ENCODE measurements around the gene TEKT2. TPM values are rescaled to one million over a fixed set of nuclear protein-coding genes. Genes with fewer than 3 reads are reported as not detected.

The TEKT2 gene
- polyA plus RNA-seq, 2 of the 4 experiments (the other 2 are of a cell fraction) = 0.08 TPM; not detected in 1

GRCh38 chr1:36135330-36135667, 51.4 kb downstream of the TEKT2 start:
- peaks cover 6% of the 10 kb centered on the region for H3K4me1 ChIP-seq
- DNase-seq (ENCODE audit: low read depth in 1 of 2, low spot score in 1 of 2) (no peak), FAIRE-seq (no peak), ATAC-seq (no peak)
- CTCF ChIA-PET = interaction anchor here (0.6 to 5.3 kb wide), 23 partner anchors 9 to 176 kb away, joined by 3 to 147 read pairs (median 4); partner anchors contain the start of gene TRAPPC3
- no peak overlapping the region for H3K4me2 ChIP-seq
- H3K27ac ChIP-seq = no peak overlapping the region
- 71% methylated on average over 6 of the region's 6 CpGs for WGBS (ENCODE audit: missing lambda C conversion rate)
- no peaks in the 10 kb centered on the region for H3K9me3 ChIP-seq
- H3K4me3 ChIP-seq = no peak overlapping the region
- POLR2A ChIA-PET = no interaction called here
- TF ChIP-seq FOSB (CRISPR knock-in tag; IDR thresholded peaks at IDR 0.05) (no peak), HOXB5 (CRISPR knock-in tag; IDR thresholded peaks at IDR 0.05) (no peak), EP300 (IDR thresholded peaks at IDR 0.05) (no peak), JUNB (IDR thresholded peaks at IDR 0.05) (no peak), RNF2 (IDR thresholded peaks at IDR 0.05; ENCODE audit: borderline replicate concordance, low read depth) (no peak), RFX5 (IDR thresholded peaks at IDR 0.05) (no peak), CEBPB (IDR thresholded peaks at IDR 0.05) (no peak), PHF8 (IDR thresholded peaks at IDR 0.05; ENCODE audit: borderline replicate concordance, low read depth) (no peak), FOXS1 (CRISPR knock-in tag; IDR thresholded peaks at IDR 0.05) (no peak), PBX3 (IDR thresholded peaks at IDR 0.05) (no peak), POLR2A (IDR thresholded peaks at IDR 0.05; ENCODE audit: low read length) (no peak), RCOR1 (IDR thresholded peaks at IDR 0.05; ENCODE audit: low read depth, low read length) (no peak), GATA3 (IDR thresholded peaks at IDR 0.05; ENCODE audit: borderline replicate concordance) (no peak), ESRRA (IDR thresholded peaks at IDR 0.05; ENCODE audit: borderline replicate concordance, low read length) (no peak)

- ChIA-PET POLR2A (no interaction called here), CTCF (interaction anchor here (1.0 to 5.3 kb wide), 8 partner anchors 9 to 156 kb away, joined by 3 to 147 read pairs (median 10); no protein-coding TSS in a partner anchor)
- no peak overlapping the region for H3K27ac ChIP-seq
- H3K4me2 ChIP-seq = no peak overlapping the region
- FAIRE-seq = no peak
- DNase-seq (ENCODE audit: low read depth in 1 of 2, low spot score in 1 of 2) = no peak
- ATAC-seq = no peak
- H3K4me3 ChIP-seq = no peak overlapping the region
- TF ChIP-seq RARB (CRISPR knock-in tag; IDR thresholded peaks at IDR 0.05) (no peak), CHD4 (IDR thresholded peaks at IDR 0.05; ENCODE audit: borderline replicate concordance) (no peak), ZSCAN20 (CRISPR knock-in tag; IDR thresholded peaks at IDR 0.05) (no peak), SREBF2 (IDR thresholded peaks at IDR 0.05) (no peak), KDM5A (IDR thresholded peaks at IDR 0.05) (no peak), EHF (CRISPR knock-in tag; IDR thresholded peaks at IDR 0.05) (no peak), PHF8 (IDR thresholded peaks at IDR 0.05; ENCODE audit: borderline replicate concordance, low read depth) (no peak), CHD2 (IDR thresholded peaks at IDR 0.05; ENCODE audit: low read length, partially characterized antibody) (no peak), FOSL2 (IDR thresholded peaks at IDR 0.05) (no peak), FOSL2 (CRISPR knock-in tag; IDR thresholded peaks at IDR 0.05) (no peak), KDM1A (IDR thresholded peaks at IDR 0.05; ENCODE audit: low read depth) (no peak), NFE2L2 (conservative IDR thresholded peaks at IDR 0.05; ENCODE audit: low read length) (no peak), TFCP2L1 (CRISPR knock-in tag; IDR thresholded peaks at IDR 0.05) (no peak), HEYL (CRISPR knock-in tag; IDR thresholded peaks at IDR 0.05) (no peak)
- H3K9me3 ChIP-seq = no peaks in the 10 kb centered on the region
- peaks cover 6% of the 10 kb centered on the region for H3K4me1 ChIP-seq
These were observed 51.9 kb downstream of the TEKT2 start for GRCh38 chr1:36135796-36136195.

- no peak overlapping the region for H3K4me2 ChIP-seq
- no peak overlapping the region for H3K27ac ChIP-seq
- ATAC-seq (no peak), DNase-seq (ENCODE audit: low read depth in 1 of 2, low spot score in 1 of 2) (no peak), FAIRE-seq (no peak)
- POLR2A ChIA-PET = no interaction called here
- H3K4me3 ChIP-seq = no peak overlapping the region
- no peaks in the 10 kb centered on the region for H3K9me3 ChIP-seq
- peaks cover 6% of the 10 kb centered on the region for H3K4me1 ChIP-seq
- WGBS (ENCODE audit: missing lambda C conversion rate) = 75% methylated on average over 1 of the region's 1 CpG
- CTCF ChIA-PET = interaction anchor here (0.5 to 3.7 kb wide), 3 partner anchors 8 to 58 kb away, joined by 3 to 20 read pairs (median 5); no protein-coding TSS in a partner anchor
- TF ChIP-seq TFCP2L1 (CRISPR knock-in tag; IDR thresholded peaks at IDR 0.05) = no peak
- TF ChIP-seq EHMT2 (IDR thresholded peaks at IDR 0.05; ENCODE audit: low read depth) = no peak
- TF ChIP-seq CBX2 (IDR thresholded peaks at IDR 0.05; ENCODE audit: borderline replicate concordance, low read depth) = no peak
- TF ChIP-seq USF2 (IDR thresholded peaks at IDR 0.05) = no peak
- no peak for TF ChIP-seq FOSL2 (IDR thresholded peaks at IDR 0.05)
- TF ChIP-seq FOSL2 (CRISPR knock-in tag; IDR thresholded peaks at IDR 0.05) = no peak
- TF ChIP-seq JUN (IDR thresholded peaks at IDR 0.05) = no peak
- TF ChIP-seq HES2 (IDR thresholded peaks at IDR 0.05) = no peak
- TF ChIP-seq ESRRA (IDR thresholded peaks at IDR 0.05; ENCODE audit: borderline replicate concordance, low read length) = no peak
- no peak for TF ChIP-seq PHF8 (IDR thresholded peaks at IDR 0.05; ENCODE audit: borderline replicate concordance, low read depth)
- no peak for TF ChIP-seq MAFK (IDR thresholded peaks at IDR 0.05; ENCODE audit: partially characterized antibody)
- TF ChIP-seq ATOH8 (CRISPR knock-in tag; IDR thresholded peaks at IDR 0.05; ENCODE audit: low read depth) = no peak
- TF ChIP-seq POLR2A (IDR thresholded peaks at IDR 0.05; ENCODE audit: low read length) = no peak
- no peak for TF ChIP-seq NR3C1 (IDR thresholded peaks at IDR 0.05)
These were observed 52.6 kb downstream of the TEKT2 start for GRCh38 chr1:36136535-36136934.
